ENCODE data around the gene U2AF1L4.

The U2AF1L4 gene

GRCh38 chr19:35696835-35697234 is 48.4 kb downstream of the U2AF1L4 start:
- peaks cover under 1% of the 10 kb centered on the region for H3K4me1 ChIP-seq (ENCODE audit: control insufficient read depth, insufficient read depth, low read length)
- H3K9ac ChIP-seq (ENCODE audit: low read length), result no peak overlapping the region
- H3K4me3 ChIP-seq (ENCODE audit: low read length), result no peak overlapping the region
- no peaks in the 10 kb centered on the region for H3K9me3 ChIP-seq (ENCODE audit: control insufficient read depth, low read length)
- no peaks in the 10 kb centered on the region for H3K27me3 ChIP-seq (ENCODE audit: control insufficient read depth, insufficient read depth, low read length)
- no peaks in the 10 kb centered on the region for H3K36me3 ChIP-seq (ENCODE audit: control insufficient read depth, insufficient read depth, low read length)

GRCh38 chr19:35695895-35696422 is 49.3 kb downstream of the U2AF1L4 start:
- Histone ChIP-seq H3K36me3 (ENCODE audit: control insufficient read depth, insufficient read depth, low read length) (no peaks in the 10 kb centered on the region), H3K9ac (ENCODE audit: low read length) (no peak overlapping the region), H3K4me3 (ENCODE audit: low read length) (no peak overlapping the region), H3K27me3 (ENCODE audit: control insufficient read depth, insufficient read depth, low read length) (no peaks in the 10 kb centered on the region), H3K4me1 (ENCODE audit: control insufficient read depth, insufficient read depth, low read length) (no peaks in the 10 kb centered on the region), H3K9me3 (ENCODE audit: control insufficient read depth, low read length) (no peaks in the 10 kb centered on the region)

- no peaks in the 10 kb centered on the region for H3K4me1 ChIP-seq (ENCODE audit: control insufficient read depth, insufficient read depth, low read length)
- H3K9ac ChIP-seq (ENCODE audit: low read length), result no peak overlapping the region
- H3K4me3 ChIP-seq (ENCODE audit: low read length), result no peak overlapping the region
Observed at GRCh38 chr19:35693835-35694599, 51.2 kb downstream of the U2AF1L4 start.

GRCh38 chr19:35693422-35693821 is 51.8 kb downstream of the U2AF1L4 start:
- H3K9me3 ChIP-seq (ENCODE audit: control insufficient read depth, low read length), result no peaks in the 10 kb centered on the region
- H3K4me1 ChIP-seq (ENCODE audit: control insufficient read depth, insufficient read depth, low read length), result no peaks in the 10 kb centered on the region
- no peak overlapping the region for H3K4me3 ChIP-seq (ENCODE audit: low read length)
- H3K27me3 ChIP-seq (ENCODE audit: control insufficient read depth, insufficient read depth, low read length), result no peaks in the 10 kb centered on the region
- no peaks in the 10 kb centered on the region for H3K36me3 ChIP-seq (ENCODE audit: control insufficient read depth, insufficient read depth, low read length)
- H3K9ac ChIP-seq (ENCODE audit: low read length), result no peak overlapping the region

More at GRCh38 chr19:35693835-35694599, 51.2 kb downstream of the U2AF1L4 start:
- Histone ChIP-seq H3K27me3 (ENCODE audit: control insufficient read depth, insufficient read depth, low read length) (no peaks in the 10 kb centered on the region), H3K9me3 (ENCODE audit: control insufficient read depth, low read length) (no peaks in the 10 kb centered on the region), H3K36me3 (ENCODE audit: control insufficient read depth, insufficient read depth, low read length) (no peaks in the 10 kb centered on the region)

Data from mucosa of stomach (tissue), 1 donor.